ENCODE measurements around the gene TENM4.

TENM4 gene

GRCh38 chr11:79404806-79405205, 36.0 kb downstream of the TENM4 start:
- H3K4me3 ChIP-seq (ENCODE audit: low read depth, low read length): no peak overlapping the region
- no peaks in the 10 kb centered on the region for H3K79me2 ChIP-seq (ENCODE audit: control insufficient read depth, insufficient read depth, low read length, unreplicated experiment)
- no peaks in the 10 kb centered on the region for H3K27me3 ChIP-seq (ENCODE audit: insufficient read depth, low read length)
- H3K4me1 ChIP-seq (ENCODE audit: control insufficient read depth, insufficient read depth, low read length, unreplicated experiment): no peaks in the 10 kb centered on the region
- H3K36me3 ChIP-seq (ENCODE audit: insufficient read depth, low read length): no peaks in the 10 kb centered on the region
- no peak overlapping the region for H2AFZ ChIP-seq (ENCODE audit: low read length, unreplicated experiment)
- no peak overlapping the region for H3K27ac ChIP-seq (ENCODE audit: low read depth, low read length)

- no peaks in the 10 kb centered on the region for H3K27me3 ChIP-seq (ENCODE audit: insufficient read depth, low read length)
- H3K36me3 ChIP-seq (ENCODE audit: insufficient read depth, low read length): no peaks in the 10 kb centered on the region
- no peaks in the 10 kb centered on the region for H3K4me1 ChIP-seq (ENCODE audit: control insufficient read depth, insufficient read depth, low read length, unreplicated experiment)
- H3K4me3 ChIP-seq (ENCODE audit: low read depth, low read length): no peak overlapping the region
- H3K27ac ChIP-seq (ENCODE audit: low read depth, low read length): no peak overlapping the region
- no peak overlapping the region for H2AFZ ChIP-seq (ENCODE audit: low read length, unreplicated experiment)
- H3K79me2 ChIP-seq (ENCODE audit: control insufficient read depth, insufficient read depth, low read length, unreplicated experiment): no peaks in the 10 kb centered on the region
These were observed 36.5 kb downstream of the TENM4 start for GRCh38 chr11:79404325-79404724.

- H3K27ac ChIP-seq (ENCODE audit: low read depth, low read length): no peak overlapping the region
These were observed 37.0 kb downstream of the TENM4 start for GRCh38 chr11:79403839-79404238.

GRCh38 chr11:79402912-79403311, 37.9 kb downstream of the TENM4 start:
- Histone ChIP-seq H3K36me3 (ENCODE audit: insufficient read depth, low read length) (no peaks in the 10 kb centered on the region), H2AFZ (ENCODE audit: low read length, unreplicated experiment) (no peak overlapping the region), H3K79me2 (ENCODE audit: control insufficient read depth, insufficient read depth, low read length, unreplicated experiment) (no peaks in the 10 kb centered on the region), H3K27me3 (ENCODE audit: insufficient read depth, low read length) (no peaks in the 10 kb centered on the region), H3K4me3 (ENCODE audit: low read depth, low read length) (no peak overlapping the region), H3K4me1 (ENCODE audit: control insufficient read depth, insufficient read depth, low read length, unreplicated experiment) (no peaks in the 10 kb centered on the region), H3K27ac (ENCODE audit: low read depth, low read length) (no peak overlapping the region)

More at GRCh38 chr11:79403839-79404238, 37.0 kb downstream of the TENM4 start:
- H3K36me3 ChIP-seq (ENCODE audit: insufficient read depth, low read length): no peaks in the 10 kb centered on the region
- no peaks in the 10 kb centered on the region for H3K27me3 ChIP-seq (ENCODE audit: insufficient read depth, low read length)
- H3K4me1 ChIP-seq (ENCODE audit: control insufficient read depth, insufficient read depth, low read length, unreplicated experiment): no peaks in the 10 kb centered on the region
- no peaks in the 10 kb centered on the region for H3K79me2 ChIP-seq (ENCODE audit: control insufficient read depth, insufficient read depth, low read length, unreplicated experiment)
- no peak overlapping the region for H2AFZ ChIP-seq (ENCODE audit: low read length, unreplicated experiment)
- no peak overlapping the region for H3K4me3 ChIP-seq (ENCODE audit: low read depth, low read length)

- H3K36me3 ChIP-seq (ENCODE audit: insufficient read depth, low read length): no peaks in the 10 kb centered on the region
These were observed 40.0 kb downstream of the TENM4 start for GRCh38 chr11:79400717-79401330.

GRCh38 chr11:79400206-79400605, 40.6 kb downstream of the TENM4 start:
- no peaks in the 10 kb centered on the region for H3K36me3 ChIP-seq (ENCODE audit: insufficient read depth, low read length)
- no peak overlapping the region for H3K27ac ChIP-seq (ENCODE audit: low read depth, low read length)
- no peaks in the 10 kb centered on the region for H3K79me2 ChIP-seq (ENCODE audit: control insufficient read depth, insufficient read depth, low read length, unreplicated experiment)
- no peak overlapping the region for H2AFZ ChIP-seq (ENCODE audit: low read length, unreplicated experiment)
- no peaks in the 10 kb centered on the region for H3K4me1 ChIP-seq (ENCODE audit: control insufficient read depth, insufficient read depth, low read length, unreplicated experiment)
- no peak overlapping the region for H3K4me3 ChIP-seq (ENCODE audit: low read depth, low read length)
- no peaks in the 10 kb centered on the region for H3K27me3 ChIP-seq (ENCODE audit: insufficient read depth, low read length)

More at GRCh38 chr11:79400717-79401330, 40.0 kb downstream of the TENM4 start:
- Histone ChIP-seq H3K4me1 (ENCODE audit: control insufficient read depth, insufficient read depth, low read length, unreplicated experiment) (no peaks in the 10 kb centered on the region), H3K27ac (ENCODE audit: low read depth, low read length) (no peak overlapping the region), H3K79me2 (ENCODE audit: control insufficient read depth, insufficient read depth, low read length, unreplicated experiment) (no peaks in the 10 kb centered on the region), H2AFZ (ENCODE audit: low read length, unreplicated experiment) (no peak overlapping the region), H3K27me3 (ENCODE audit: insufficient read depth, low read length) (no peaks in the 10 kb centered on the region), H3K4me3 (ENCODE audit: low read depth, low read length) (no peak overlapping the region)

GRCh38 chr11:79397252-79397651, 43.6 kb downstream of the TENM4 start:
- Histone ChIP-seq H3K27me3 (ENCODE audit: insufficient read depth, low read length) (no peaks in the 10 kb centered on the region), H2AFZ (ENCODE audit: low read length, unreplicated experiment) (no peak overlapping the region), H3K36me3 (ENCODE audit: insufficient read depth, low read length) (no peaks in the 10 kb centered on the region), H3K4me1 (ENCODE audit: control insufficient read depth, insufficient read depth, low read length, unreplicated experiment) (no peaks in the 10 kb centered on the region), H3K4me3 (ENCODE audit: low read depth, low read length) (no peak overlapping the region), H3K79me2 (ENCODE audit: control insufficient read depth, insufficient read depth, low read length, unreplicated experiment) (no peaks in the 10 kb centered on the region), H3K27ac (ENCODE audit: low read depth, low read length) (no peak overlapping the region)

- Histone ChIP-seq H3K27ac (ENCODE audit: low read depth, low read length) (no peak overlapping the region), H3K36me3 (ENCODE audit: insufficient read depth, low read length) (no peaks in the 10 kb centered on the region), H3K4me1 (ENCODE audit: control insufficient read depth, insufficient read depth, low read length, unreplicated experiment) (no peaks in the 10 kb centered on the region), H2AFZ (ENCODE audit: low read length, unreplicated experiment) (no peak overlapping the region), H3K27me3 (ENCODE audit: insufficient read depth, low read length) (no peaks in the 10 kb centered on the region), H3K79me2 (ENCODE audit: control insufficient read depth, insufficient read depth, low read length, unreplicated experiment) (no peaks in the 10 kb centered on the region), H3K4me3 (ENCODE audit: low read depth, low read length) (no peak overlapping the region)
These were observed 44.2 kb downstream of the TENM4 start for GRCh38 chr11:79396674-79397073.

- Histone ChIP-seq H3K4me1 (ENCODE audit: control insufficient read depth, insufficient read depth, low read length, unreplicated experiment) (no peaks in the 10 kb centered on the region), H3K79me2 (ENCODE audit: control insufficient read depth, insufficient read depth, low read length, unreplicated experiment) (no peaks in the 10 kb centered on the region), H3K27ac (ENCODE audit: low read depth, low read length) (no peak overlapping the region), H3K27me3 (ENCODE audit: insufficient read depth, low read length) (no peaks in the 10 kb centered on the region), H3K4me3 (ENCODE audit: low read depth, low read length) (no peak overlapping the region), H3K36me3 (ENCODE audit: insufficient read depth, low read length) (no peaks in the 10 kb centered on the region), H2AFZ (ENCODE audit: low read length, unreplicated experiment) (no peak overlapping the region)
These were observed 44.8 kb downstream of the TENM4 start for GRCh38 chr11:79396001-79396400.

- no peaks in the 10 kb centered on the region for H3K79me2 ChIP-seq (ENCODE audit: control insufficient read depth, insufficient read depth, low read length, unreplicated experiment)
- no peak overlapping the region for H3K4me3 ChIP-seq (ENCODE audit: low read depth, low read length)
- H2AFZ ChIP-seq (ENCODE audit: low read length, unreplicated experiment): no peak overlapping the region
- no peaks in the 10 kb centered on the region for H3K4me1 ChIP-seq (ENCODE audit: control insufficient read depth, insufficient read depth, low read length, unreplicated experiment)
- H3K36me3 ChIP-seq (ENCODE audit: insufficient read depth, low read length): no peaks in the 10 kb centered on the region
- H3K27me3 ChIP-seq (ENCODE audit: insufficient read depth, low read length): no peaks in the 10 kb centered on the region
- H3K27ac ChIP-seq (ENCODE audit: low read depth, low read length): no peak overlapping the region
These were observed 47.3 kb downstream of the TENM4 start for GRCh38 chr11:79393362-79394043.

- H3K4me3 ChIP-seq (ENCODE audit: low read depth, low read length): no peak overlapping the region
These were observed 48.7 kb downstream of the TENM4 start for GRCh38 chr11:79392161-79392560.

More at GRCh38 chr11:79392161-79392560, 48.7 kb downstream of the TENM4 start:
- no peak overlapping the region for H2AFZ ChIP-seq (ENCODE audit: low read length, unreplicated experiment)
- H3K79me2 ChIP-seq (ENCODE audit: control insufficient read depth, insufficient read depth, low read length, unreplicated experiment): no peaks in the 10 kb centered on the region
- no peak overlapping the region for H3K27ac ChIP-seq (ENCODE audit: low read depth, low read length)
- no peaks in the 10 kb centered on the region for H3K27me3 ChIP-seq (ENCODE audit: insufficient read depth, low read length)
- H3K4me1 ChIP-seq (ENCODE audit: control insufficient read depth, insufficient read depth, low read length, unreplicated experiment): no peaks in the 10 kb centered on the region
- H3K36me3 ChIP-seq (ENCODE audit: insufficient read depth, low read length): no peaks in the 10 kb centered on the region
